ENCODE data around the gene CEP170. TPM values are rescaled to one million over a fixed set of nuclear protein-coding genes. Genes with fewer than 3 reads are reported as not detected.

The CEP170 gene
- polyA plus RNA-seq, 1 donor from 2014 or later, result 403 TPM

DNA sequence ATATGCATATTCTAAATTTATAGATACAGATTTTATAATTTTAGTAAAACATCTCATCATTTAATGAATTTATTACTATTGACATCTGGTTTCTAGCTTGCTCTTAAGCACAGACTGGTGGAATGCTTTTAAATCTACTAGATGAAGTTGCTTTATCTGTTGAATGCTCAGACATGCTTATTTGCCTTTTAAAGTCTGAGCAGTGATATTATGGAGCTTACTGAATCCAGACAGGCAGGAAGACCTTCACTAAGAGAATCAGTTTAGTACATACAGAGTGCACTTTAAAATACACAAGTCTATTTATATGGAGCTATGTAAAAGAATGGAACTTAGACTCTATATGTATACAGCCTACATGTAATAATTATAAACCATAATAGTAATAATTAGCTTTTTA is 17.3 kb upstream of the CEP170 start:
- no peaks in the 10 kb centered on the region for H3F3A ChIP-seq (ENCODE audit: insufficient read depth, low read length, poor library complexity, severe bottlenecking)
- no peaks in the 10 kb centered on the region for H3K79me2 ChIP-seq (replicated peaks; ENCODE audit: insufficient read depth, low read length)
- H3K9ac ChIP-seq (ENCODE audit: low read length), result no peak overlapping the region
- H3K9me3 ChIP-seq (ENCODE audit: low read length), result peaks cover 4% of the 10 kb centered on the region
- H2AFZ ChIP-seq (ENCODE audit: low read depth, low read length), result no peak overlapping the region
- H3K4me2 ChIP-seq (ENCODE audit: low read length), result no peak overlapping the region
- H3K9me2 ChIP-seq (ENCODE audit: insufficient read depth, low read length), result no peaks in the 10 kb centered on the region
- TF ChIP-seq TAF1 (IDR thresholded peaks at IDR 0.05; ENCODE audit: low read depth), result no peak
- no peak for TF ChIP-seq RAD21 (conservative IDR thresholded peaks at IDR 0.05)
- no peak for TF ChIP-seq MXI1 (conservative IDR thresholded peaks at IDR 0.05; ENCODE audit: poor library complexity, severe bottlenecking)
- TF ChIP-seq SMC3 (conservative IDR thresholded peaks at IDR 0.05; ENCODE audit: poor library complexity), result no peak
- no peak for TF ChIP-seq EP300 (conservative IDR thresholded peaks at IDR 0.05; ENCODE audit: poor library complexity, severe bottlenecking)
- TF ChIP-seq EZH2 (IDR thresholded peaks at IDR 0.05; ENCODE audit: borderline replicate concordance, insufficient read depth, low read length, poor library complexity, severe bottlenecking), result no peak
- TF ChIP-seq, protein P1, sequence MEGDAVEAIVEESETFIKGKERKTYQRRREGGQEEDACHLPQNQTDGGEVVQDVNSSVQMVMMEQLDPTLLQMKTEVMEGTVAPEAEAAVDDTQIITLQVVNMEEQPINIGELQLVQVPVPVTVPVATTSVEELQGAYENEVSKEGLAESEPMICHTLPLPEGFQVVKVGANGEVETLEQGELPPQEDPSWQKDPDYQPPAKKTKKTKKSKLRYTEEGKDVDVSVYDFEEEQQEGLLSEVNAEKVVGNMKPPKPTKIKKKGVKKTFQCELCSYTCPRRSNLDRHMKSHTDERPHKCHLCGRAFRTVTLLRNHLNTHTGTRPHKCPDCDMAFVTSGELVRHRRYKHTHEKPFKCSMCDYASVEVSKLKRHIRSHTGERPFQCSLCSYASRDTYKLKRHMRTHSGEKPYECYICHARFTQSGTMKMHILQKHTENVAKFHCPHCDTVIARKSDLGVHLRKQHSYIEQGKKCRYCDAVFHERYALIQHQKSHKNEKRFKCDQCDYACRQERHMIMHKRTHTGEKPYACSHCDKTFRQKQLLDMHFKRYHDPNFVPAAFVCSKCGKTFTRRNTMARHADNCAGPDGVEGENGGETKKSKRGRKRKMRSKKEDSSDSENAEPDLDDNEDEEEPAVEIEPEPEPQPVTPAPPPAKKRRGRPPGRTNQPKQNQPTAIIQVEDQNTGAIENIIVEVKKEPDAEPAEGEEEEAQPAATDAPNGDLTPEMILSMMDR (IDR thresholded peaks at IDR 0.05; ENCODE audit: poor library complexity, severe bottlenecking), result no peak
- TF ChIP-seq, protein P2, sequence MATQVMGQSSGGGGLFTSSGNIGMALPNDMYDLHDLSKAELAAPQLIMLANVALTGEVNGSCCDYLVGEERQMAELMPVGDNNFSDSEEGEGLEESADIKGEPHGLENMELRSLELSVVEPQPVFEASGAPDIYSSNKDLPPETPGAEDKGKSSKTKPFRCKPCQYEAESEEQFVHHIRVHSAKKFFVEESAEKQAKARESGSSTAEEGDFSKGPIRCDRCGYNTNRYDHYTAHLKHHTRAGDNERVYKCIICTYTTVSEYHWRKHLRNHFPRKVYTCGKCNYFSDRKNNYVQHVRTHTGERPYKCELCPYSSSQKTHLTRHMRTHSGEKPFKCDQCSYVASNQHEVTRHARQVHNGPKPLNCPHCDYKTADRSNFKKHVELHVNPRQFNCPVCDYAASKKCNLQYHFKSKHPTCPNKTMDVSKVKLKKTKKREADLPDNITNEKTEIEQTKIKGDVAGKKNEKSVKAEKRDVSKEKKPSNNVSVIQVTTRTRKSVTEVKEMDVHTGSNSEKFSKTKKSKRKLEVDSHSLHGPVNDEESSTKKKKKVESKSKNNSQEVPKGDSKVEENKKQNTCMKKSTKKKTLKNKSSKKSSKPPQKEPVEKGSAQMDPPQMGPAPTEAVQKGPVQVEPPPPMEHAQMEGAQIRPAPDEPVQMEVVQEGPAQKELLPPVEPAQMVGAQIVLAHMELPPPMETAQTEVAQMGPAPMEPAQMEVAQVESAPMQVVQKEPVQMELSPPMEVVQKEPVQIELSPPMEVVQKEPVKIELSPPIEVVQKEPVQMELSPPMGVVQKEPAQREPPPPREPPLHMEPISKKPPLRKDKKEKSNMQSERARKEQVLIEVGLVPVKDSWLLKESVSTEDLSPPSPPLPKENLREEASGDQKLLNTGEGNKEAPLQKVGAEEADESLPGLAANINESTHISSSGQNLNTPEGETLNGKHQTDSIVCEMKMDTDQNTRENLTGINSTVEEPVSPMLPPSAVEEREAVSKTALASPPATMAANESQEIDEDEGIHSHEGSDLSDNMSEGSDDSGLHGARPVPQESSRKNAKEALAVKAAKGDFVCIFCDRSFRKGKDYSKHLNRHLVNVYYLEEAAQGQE (IDR thresholded peaks at IDR 0.05; ENCODE audit: borderline replicate concordance), result no peak
- TF ChIP-seq POLR2AphosphoS5 (IDR thresholded peaks at IDR 0.05), result no peak
- H4K20me1 ChIP-seq (ENCODE audit: insufficient read depth), result no peaks in the 10 kb centered on the region
- H3K27me3 ChIP-seq (ENCODE audit: insufficient read depth, low read depth, low read length), result no peaks in the 10 kb centered on the region
- H3K27ac ChIP-seq (ENCODE audit: low read length), result no peak overlapping the region
- H3K36me3 ChIP-seq (ENCODE audit: insufficient read depth, low read length), result peaks cover 5% of the 10 kb centered on the region
- no peak overlapping the region for H3K4me3 ChIP-seq (ENCODE audit: low read length)

DNA sequence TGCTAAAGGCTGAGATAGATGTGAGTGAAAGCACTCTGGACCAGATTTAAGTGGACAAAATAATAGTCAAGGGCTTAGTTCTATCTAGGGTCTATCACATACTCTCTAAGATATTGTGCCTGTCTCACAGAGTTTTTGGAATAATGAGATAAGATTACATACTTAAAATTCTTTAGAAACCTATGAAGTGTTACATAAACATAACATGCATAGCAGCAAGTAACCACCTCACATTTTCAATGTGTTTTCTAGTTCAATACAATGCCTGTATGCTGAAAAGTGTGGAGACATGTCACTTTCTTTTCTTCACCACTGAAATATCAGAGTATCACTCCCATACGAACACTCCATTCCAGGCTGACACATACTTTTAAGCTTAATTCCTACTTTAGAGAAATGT is 16.9 kb upstream of the CEP170 start:
- Histone ChIP-seq H4K20me1 (ENCODE audit: insufficient read depth) (no peaks in the 10 kb centered on the region), H3K79me2 (replicated peaks; ENCODE audit: insufficient read depth, low read length) (no peaks in the 10 kb centered on the region), H3K36me3 (ENCODE audit: insufficient read depth, low read length) (peaks cover 2% of the 10 kb centered on the region), H3K9me3 (ENCODE audit: low read length) (peaks cover under 1% of the 10 kb centered on the region), H2AFZ (ENCODE audit: low read depth, low read length) (no peak overlapping the region), H3K27me3 (ENCODE audit: insufficient read depth, low read depth, low read length) (no peaks in the 10 kb centered on the region), H3K9ac (ENCODE audit: low read length) (no peak overlapping the region), H3K27ac (ENCODE audit: low read length) (no peak overlapping the region), H3K4me3 (ENCODE audit: low read length) (no peak overlapping the region), H3K9me2 (ENCODE audit: insufficient read depth, low read length) (no peaks in the 10 kb centered on the region), H3F3A (ENCODE audit: insufficient read depth, low read length, poor library complexity, severe bottlenecking) (no peaks in the 10 kb centered on the region), H3K4me2 (ENCODE audit: low read length) (no peak overlapping the region)
- TF ChIP-seq EZH2 (IDR thresholded peaks at IDR 0.05; ENCODE audit: borderline replicate concordance, insufficient read depth, low read length, poor library complexity, severe bottlenecking) (no peak), SMC3 (conservative IDR thresholded peaks at IDR 0.05; ENCODE audit: poor library complexity) (no peak), POLR2AphosphoS5 (IDR thresholded peaks at IDR 0.05) (no peak), TAF1 (IDR thresholded peaks at IDR 0.05; ENCODE audit: low read depth) (no peak), MXI1 (conservative IDR thresholded peaks at IDR 0.05; ENCODE audit: poor library complexity, severe bottlenecking) (no peak), EP300 (conservative IDR thresholded peaks at IDR 0.05; ENCODE audit: poor library complexity, severe bottlenecking) (no peak), RAD21 (conservative IDR thresholded peaks at IDR 0.05) (no peak)
- TF ChIP-seq, protein P1 (IDR thresholded peaks at IDR 0.05; ENCODE audit: poor library complexity, severe bottlenecking), result no peak
- TF ChIP-seq, protein P2 (IDR thresholded peaks at IDR 0.05; ENCODE audit: borderline replicate concordance), result no peak
